GM19463 (cell line): ENCODE results near the gene VPS33A.
"Not testable (repeated sequence)": the region's sequence is repeated elsewhere in the genome, so short reads cannot be mapped to it uniquely, and the experiment has no call there.

Experiments
- ATAC-seq: cut with Tn5 transposase; IDR thresholded peaks from one replicate; pipeline ENCODE4 v1.9.1; 2021; ENCODE audit warnings: mild to moderate bottlenecking, moderate library complexity; ENCODE audit not compliant: unreplicated experiment

VPS33A gene

GRCh38 chr12:122258462-122258861, 7.8 kb downstream of the VPS33A start:
- not testable (repeated sequence) for ATAC-seq

- ATAC-seq = no peak
Measured at GRCh38 chr12:122250536-122250935, 15.8 kb downstream of the VPS33A start.

GRCh38 chr12:122250047-122250446, 16.2 kb downstream of the VPS33A start:
- no peak for ATAC-seq

- no peak for ATAC-seq
Measured at GRCh38 chr12:122245553-122245952, 20.7 kb downstream of the VPS33A start.

- no peak for ATAC-seq
Measured at GRCh38 chr12:122244565-122245371, 21.5 kb downstream of the VPS33A start.

GRCh38 chr12:122243965-122244364, 22.3 kb downstream of the VPS33A start:
- ATAC-seq = no peak

DNA sequence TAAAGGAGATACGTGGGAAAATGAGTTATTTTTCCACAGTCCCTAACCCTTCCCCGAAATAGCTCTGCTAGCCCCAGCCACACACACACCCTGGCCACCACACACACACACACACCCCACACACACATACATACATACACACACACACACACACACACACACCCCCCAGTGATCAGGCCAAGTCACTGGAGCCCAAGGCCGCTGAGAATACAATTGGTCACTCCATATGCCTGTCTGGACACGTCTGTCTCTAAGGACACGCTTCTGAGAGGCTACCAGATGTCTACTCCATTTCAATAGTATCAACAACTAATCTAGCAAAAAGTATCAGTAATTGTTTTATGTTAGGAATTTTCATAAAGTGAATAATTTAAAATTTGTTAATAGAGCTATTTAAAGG, 27.4 kb downstream of the VPS33A start:
- ATAC-seq = no peak

DNA sequence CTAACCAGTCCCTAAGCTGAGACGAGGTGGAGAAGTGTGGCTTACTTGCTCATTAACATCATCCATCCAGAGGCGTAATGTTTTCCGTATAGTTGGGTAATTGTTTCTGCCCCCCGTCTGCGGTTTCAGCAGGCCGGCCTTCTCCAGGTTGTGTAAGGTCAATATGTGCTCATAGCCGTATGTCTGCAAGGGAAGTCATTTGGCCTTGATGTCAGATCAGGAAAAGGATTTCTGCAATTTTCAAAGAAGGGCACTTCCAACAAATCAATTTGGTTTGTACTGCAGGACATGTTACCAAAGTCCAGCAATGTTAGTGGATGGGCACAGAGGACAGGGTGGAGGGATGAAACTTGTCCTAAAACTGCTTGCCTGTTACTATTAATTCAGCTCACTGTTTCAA, 30.6 kb downstream of the VPS33A start:
- no peak for ATAC-seq

- no peak for ATAC-seq
Measured at GRCh38 chr12:122232691-122233090, 33.6 kb downstream of the VPS33A start.

- no peak for ATAC-seq
Measured at GRCh38 chr12:122230798-122231197, 35.5 kb downstream of the VPS33A start.

GRCh38 chr12:122228092-122228491, 38.2 kb downstream of the VPS33A start:
- ATAC-seq = no peak

GRCh38 chr12:122227341-122227740, 39.0 kb downstream of the VPS33A start:
- ATAC-seq = no peak

- no peak for ATAC-seq
Measured at GRCh38 chr12:122226366-122227125, 39.7 kb downstream of the VPS33A start.

- peak; percentile 92 for ATAC-seq
Measured at GRCh38 chr12:122225683-122226365, 40.5 kb downstream of the VPS33A start, which contains the start of gene DIABLO. TSS of gene DIABLO (minus strand) at chr12:122226052. CDS start at chr12:122226014, 38 bp downstream.

DNA sequence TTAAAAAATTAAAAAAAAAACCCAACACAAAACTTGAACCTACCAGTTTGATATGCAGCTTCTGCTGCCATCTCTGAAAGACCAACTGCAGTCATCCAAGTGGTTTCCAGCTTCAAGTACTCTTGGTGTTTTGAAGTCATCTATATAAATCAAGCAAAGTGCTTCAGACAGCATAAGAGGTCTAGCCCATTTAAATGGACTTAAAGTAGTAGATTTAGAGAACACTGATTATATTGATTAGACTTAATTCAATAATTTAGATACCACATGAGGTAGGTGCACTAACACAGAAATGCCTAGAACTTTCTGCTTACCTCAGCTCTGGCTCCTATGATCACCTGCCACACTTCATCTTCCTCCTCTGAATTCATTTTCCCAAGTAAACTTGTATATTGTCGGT, 49.8 kb downstream of the VPS33A start:
- no peak for ATAC-seq

DNA sequence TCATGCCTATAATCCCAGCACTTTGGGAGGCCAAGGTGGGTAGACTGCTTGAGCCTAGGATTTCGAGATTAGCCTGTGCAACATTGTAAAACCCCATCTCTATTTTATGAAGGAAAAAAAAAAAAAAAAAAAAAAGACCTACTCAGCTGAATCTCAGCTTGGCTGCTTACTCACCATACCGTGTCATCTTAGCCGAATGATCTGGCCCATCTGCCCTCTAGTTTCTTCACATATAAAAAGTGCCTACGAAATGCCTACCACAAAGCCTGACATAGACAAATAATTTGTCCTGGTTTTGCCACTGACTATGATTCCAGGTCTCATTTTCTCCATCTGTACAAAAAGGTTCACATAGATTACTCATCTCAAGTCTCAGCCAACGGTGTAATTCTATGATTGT, 50.5 kb downstream of the VPS33A start:
- ATAC-seq = no peak

- ATAC-seq = no peak
Measured at GRCh38 chr12:122208073-122208820, 58.0 kb downstream of the VPS33A start.

GRCh38 chr12:122207391-122207790, 58.9 kb downstream of the VPS33A start:
- no peak for ATAC-seq

DNA sequence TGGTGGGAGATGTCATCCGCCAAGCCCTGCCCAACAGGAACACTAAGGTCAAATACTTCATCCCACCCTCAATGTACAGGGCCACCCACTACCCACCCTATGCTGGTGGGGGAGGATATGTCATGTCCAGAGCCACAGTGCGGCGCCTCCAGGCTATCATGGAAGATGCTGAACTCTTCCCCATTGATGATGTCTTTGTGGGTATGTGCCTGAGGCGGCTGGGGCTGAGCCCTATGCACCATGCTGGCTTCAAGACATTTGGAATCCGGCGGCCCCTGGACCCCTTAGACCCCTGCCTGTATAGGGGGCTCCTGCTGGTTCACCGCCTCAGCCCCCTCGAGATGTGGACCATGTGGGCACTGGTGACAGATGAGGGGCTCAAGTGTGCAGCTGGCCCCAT, 59.3 kb downstream of the VPS33A start:
- no peak for ATAC-seq

DNA sequence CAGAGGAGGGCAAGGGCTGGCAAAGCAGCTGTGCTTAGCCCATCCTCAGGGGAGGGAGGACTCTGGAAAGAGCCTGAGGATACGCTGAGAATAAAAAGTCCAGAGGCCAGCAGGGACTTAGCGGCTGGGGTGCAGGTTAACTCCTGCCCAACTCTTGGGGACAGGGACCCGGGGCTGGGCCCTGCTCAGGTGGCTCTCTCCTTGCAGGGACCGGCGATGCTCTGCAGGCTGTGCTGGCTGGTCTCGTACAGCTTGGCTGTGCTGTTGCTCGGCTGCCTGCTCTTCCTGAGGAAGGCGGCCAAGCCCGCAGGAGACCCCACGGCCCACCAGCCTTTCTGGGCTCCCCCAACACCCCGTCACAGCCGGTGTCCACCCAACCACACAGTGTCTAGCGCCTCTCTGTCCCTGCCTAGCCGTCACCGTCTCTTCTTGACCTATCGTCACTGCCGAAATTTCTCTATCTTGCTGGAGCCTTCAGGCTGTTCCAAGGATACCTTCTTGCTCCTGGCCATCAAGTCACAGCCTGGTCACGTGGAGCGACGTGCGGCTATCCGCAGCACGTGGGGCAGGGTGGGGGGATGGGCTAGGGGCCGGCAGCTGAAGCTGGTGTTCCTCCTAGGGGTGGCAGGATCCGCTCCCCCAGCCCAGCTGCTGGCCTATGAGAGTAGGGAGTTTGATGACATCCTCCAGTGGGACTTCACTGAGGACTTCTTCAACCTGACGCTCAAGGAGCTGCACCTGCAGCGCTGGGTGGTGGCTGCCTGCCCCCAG, 60.0 kb downstream of the VPS33A start:
- no peak for ATAC-seq
